H9 (cell line): ENCODE data around the gene MBD5. TPM values are rescaled to one million over a fixed set of nuclear protein-coding genes. Genes with fewer than 3 reads are reported as not detected.

Experiments
- DNase-seq: peaks from one replicate; pipeline ENCODE4 v3.0.0-alpha.2; 2017
- H2AFZ ChIP-seq: one replicate; pipeline ENCODE4 v1.6.1; 2013; ENCODE audit warnings: mild to moderate bottlenecking, low read length, control low read depth, moderate library complexity
- H2AK5ac ChIP-seq: 2 replicates; pipeline ENCODE4 v1.6.1; 2013; ENCODE audit warnings: low read length, control low read depth, mixed read lengths; ENCODE audit not compliant: insufficient read length
- H2BK120ac ChIP-seq: one replicate; pipeline ENCODE4 v1.6.1; 2013; ENCODE audit warnings: low read depth, mild to moderate bottlenecking, low read length, control low read depth, inconsistent platforms; ENCODE audit not compliant: poor library complexity, severe bottlenecking
- H2BK12ac ChIP-seq: 2 replicates; pipeline ENCODE4 v1.6.1; 2013; ENCODE audit warnings: low read length, control low read depth, mixed read lengths, low read depth; ENCODE audit not compliant: insufficient read length
- H2BK15ac ChIP-seq: 2 replicates; pipeline ENCODE4 v1.6.1; 2013; ENCODE audit warnings: low read depth, low read length, control low read depth
- H2BK20ac ChIP-seq: one replicate; pipeline ENCODE4 v1.6.1; 2013; ENCODE audit warnings: low read depth, mild to moderate bottlenecking, low read length, control low read depth, inconsistent platforms; ENCODE audit not compliant: poor library complexity, severe bottlenecking
- H2BK5ac ChIP-seq: 2 replicates; pipeline ENCODE4 v1.6.1; 2013; ENCODE audit warnings: low read length, control low read depth, mixed read lengths; ENCODE audit not compliant: insufficient read length
- H3K14ac ChIP-seq: 2 replicates; pipeline ENCODE4 v1.6.1; 2013; ENCODE audit warnings: low read length, control low read depth; ENCODE audit not compliant: insufficient read depth
- H3K18ac ChIP-seq: 2 replicates; pipeline ENCODE4 v1.6.1; 2013; ENCODE audit warnings: low read depth, mild to moderate bottlenecking, mixed read lengths, low read length, control low read depth; ENCODE audit not compliant: insufficient read length
- H3K23ac ChIP-seq: 2 replicates; pipeline ENCODE4 v1.6.1; 2013; ENCODE audit warnings: low read length, control low read depth, mixed read lengths, low read depth; ENCODE audit not compliant: insufficient read length
- H3K23me2 ChIP-seq: 2 replicates; pipeline ENCODE4 v1.6.1; 2013; ENCODE audit warnings: low read depth, mild to moderate bottlenecking, mixed read lengths, low read length, control low read depth; ENCODE audit not compliant: insufficient read length, poor library complexity, severe bottlenecking
- H3K27ac ChIP-seq: 2 replicates; pipeline ENCODE4 v1.5.1; 2013; ENCODE audit warnings: low read length, control low read depth, mixed read lengths, low read depth; ENCODE audit not compliant: insufficient read length
- H3K27me3 ChIP-seq: 2 replicates; pipeline ENCODE4 v1.6.1; 2013; ENCODE audit warnings: low read length, control low read depth, inconsistent platforms; ENCODE audit not compliant: insufficient read depth
- H3K4ac ChIP-seq: 2 replicates; pipeline ENCODE4 v1.6.1; 2013; ENCODE audit warnings: low read depth, mild to moderate bottlenecking, control low read depth, inconsistent platforms, low read length, moderate library complexity
- H3K4me1 ChIP-seq: 2 replicates; pipeline ENCODE4 v1.6.1; 2013; ENCODE audit warnings: low read length, control low read depth, inconsistent platforms; ENCODE audit not compliant: insufficient read depth
- H3K4me2 ChIP-seq: 2 replicates; pipeline ENCODE4 v1.6.1; 2013; ENCODE audit warnings: low read length, control low read depth, mixed read lengths; ENCODE audit not compliant: insufficient read length, insufficient read depth
- H3K56ac ChIP-seq: 2 replicates; pipeline ENCODE4 v1.6.1; 2013; ENCODE audit warnings: low read depth, mild to moderate bottlenecking, mixed read lengths, low read length, control low read depth; ENCODE audit not compliant: insufficient read length
- H3K79me1 ChIP-seq: 2 replicates; pipeline ENCODE4 v1.6.1; 2013; ENCODE audit warnings: low read depth, mild to moderate bottlenecking, moderate library complexity, low read length, control low read depth, inconsistent platforms; ENCODE audit not compliant: insufficient read depth, poor library complexity, severe bottlenecking
- H3K79me2 ChIP-seq: 2 replicates; pipeline ENCODE4 v1.6.1; 2013; ENCODE audit warnings: low read length, control low read depth, inconsistent platforms; ENCODE audit not compliant: insufficient read depth
- H3K9ac ChIP-seq: 2 replicates; pipeline ENCODE4 v1.6.1; 2013; ENCODE audit warnings: low read length, control low read depth, mixed read lengths; ENCODE audit not compliant: insufficient read length; ENCODE audit errors: extremely low read depth
- H3K9me3 ChIP-seq: one replicate; pipeline ENCODE4 v1.6.1; 2013; ENCODE audit warnings: low read depth, low read length, inconsistent platforms; ENCODE audit not compliant: control insufficient read depth
- H3T11ph ChIP-seq: one replicate; pipeline ENCODE4 v1.6.1; 2013; ENCODE audit warnings: mild to moderate bottlenecking, low read length, control low read depth, inconsistent platforms
- H4K20me1 ChIP-seq: one replicate; pipeline ENCODE4 v1.6.1; 2013; ENCODE audit not compliant: control insufficient read depth, insufficient read length, insufficient read depth
- H4K5ac ChIP-seq: 2 replicates; pipeline ENCODE4 v1.6.1; 2013; ENCODE audit warnings: low read depth, mild to moderate bottlenecking, mixed read lengths, low read length, control low read depth; ENCODE audit not compliant: insufficient read length
- H4K8ac ChIP-seq: replicated peaks from 2 replicates; pipeline ENCODE4 v1.6.1; 2013; ENCODE audit warnings: low read length, control low read depth, mixed read lengths, low read depth; ENCODE audit not compliant: insufficient read length
- H4K91ac ChIP-seq: 2 replicates; pipeline ENCODE4 v1.6.1; 2013; ENCODE audit warnings: low read depth, mild to moderate bottlenecking, moderate library complexity, mixed read lengths, low read length, control low read depth; ENCODE audit not compliant: insufficient read length
- H3K27ac Mint-ChIP-seq, 3 experiments: 2 replicates in 2 of 3; 3 replicates in 1 of 3; pipeline ENCODE4 v1.8.0; 2020 to 2021; ENCODE audit warnings: mixed read lengths in 3 of 3, mild to moderate bottlenecking in 1 of 3, moderate library complexity in 1 of 3
- H3K27me3 Mint-ChIP-seq: 2 replicates; pipeline ENCODE4 v1.8.0; 2021; ENCODE audit warnings: low read depth, mild to moderate bottlenecking, moderate library complexity, mixed read lengths
- H3K36me3 Mint-ChIP-seq, 3 experiments: 2 replicates in 2 of 3; 3 replicates in 1 of 3; pipeline ENCODE4 v1.8.0; 2020 to 2021; ENCODE audit warnings: low read depth in 3 of 3, mixed read lengths in 3 of 3; ENCODE audit not compliant: insufficient read depth in 1 of 3
- H3K4me1 Mint-ChIP-seq, 2 experiments: 2 replicates each; pipeline ENCODE4 v1.8.0; 2020; ENCODE audit warnings: mixed read lengths in 2 of 2
- H3K4me3 Mint-ChIP-seq, 2 experiments: 2 replicates in 1 of 2; 3 replicates in 1 of 2; pipeline ENCODE4 v1.8.0; 2020 to 2021; ENCODE audit warnings: mild to moderate bottlenecking in 2 of 2, mixed read lengths in 2 of 2, moderate library complexity in 1 of 2
- H3K9me3 Mint-ChIP-seq, 2 experiments: 2 replicates in 1 of 2; 3 replicates in 1 of 2; pipeline ENCODE4 v1.8.0; 2020; ENCODE audit warnings: mild to moderate bottlenecking in 2 of 2, mixed read lengths in 2 of 2, moderate library complexity in 1 of 2
- CTCF ChIP-seq: fragments of 200-600 bp; sonication (generic); conservative IDR thresholded peaks from 3 replicates; pipeline ENCODE4 v1.8.0; 2021; ENCODE audit warnings: antibody characterized with exemption, mild to moderate bottlenecking
- total RNA-seq: library from RNA; stranded (reverse); gene quantifications from 2 replicates; pipeline ENCODE4 v1.2.1, GENCODE V29; 2021

MBD5 gene
- total RNA-seq, 1 experiment from 2014 or later = 23.1 TPM

GRCh38 chr2:148300544-148300943 lies 279.7 kb downstream of the MBD5 start:
- H3K9me3 ChIP-seq = no peaks in the 10 kb centered on the region
- H2BK20ac ChIP-seq = no peak overlapping the region
- no peak overlapping the region for H2BK120ac ChIP-seq
- H3K56ac ChIP-seq = no peak overlapping the region
- H4K5ac ChIP-seq = no peak overlapping the region
- peaks cover 7% of the 10 kb centered on the region; the same call in 1 of the 2 replicates for H3K4me1 ChIP-seq
- Mint-ChIP-seq H3K27me3 (no peaks in the 10 kb centered on the region), H3K27ac (no peak overlapping the region; a peak in 1 of 7 replicates), H3K36me3 (peaks cover 0 to 3% (median 0%) of the 10 kb centered on the region in 3 experiments; a peak in 1 of 7 replicates), H3K4me3 (no peak overlapping the region), H3K9me3 (no peaks in the 10 kb centered on the region), H3K4me1 (peaks cover 51 to 54% of the 10 kb centered on the region in 2 experiments)
- H4K20me1 ChIP-seq = no peaks in the 10 kb centered on the region
- H2BK5ac ChIP-seq = no peak overlapping the region
- H3K18ac ChIP-seq = no peak overlapping the region
- H2BK15ac ChIP-seq = no peak overlapping the region
- TF ChIP-seq CTCF = no peak
- H3K23me2 ChIP-seq = no peaks in the 10 kb centered on the region
- no peak overlapping the region for H3K9ac ChIP-seq
- no peak overlapping the region for H4K91ac ChIP-seq
- H3K4me2 ChIP-seq = no peak overlapping the region
- no peak overlapping the region for H3K23ac ChIP-seq
- H3K27ac ChIP-seq = no peak overlapping the region
- H3K79me1 ChIP-seq = no peaks in the 10 kb centered on the region
- H4K8ac ChIP-seq = no peak overlapping the region
- H2AK5ac ChIP-seq = no peak overlapping the region
- H3K14ac ChIP-seq = no peak overlapping the region
- DNase-seq = no peak
- no peaks in the 10 kb centered on the region for H3K27me3 ChIP-seq
- H3T11ph ChIP-seq = no peak overlapping the region
- H3K4ac ChIP-seq = no peak overlapping the region
- no peak overlapping the region for H2BK12ac ChIP-seq
- H3K79me2 ChIP-seq = no peaks in the 10 kb centered on the region
- no peak overlapping the region for H2AFZ ChIP-seq
